Upper lobe of right lung (tissue), 1 donor: ENCODE data around the gene GPR6. TPM values are rescaled to one million over a fixed set of nuclear protein-coding genes. Genes with fewer than 3 reads are reported as not detected.
A peak's percentile ranks its signal among the peaks of the same experiment; 100 is the strongest.

Experiments
- ATAC-seq: fragments of 200-7000 bp; cut with Tn5 transposase; one replicate; pipeline ENCODE4 v1.9.1; 2020; ENCODE audit warnings: mild to moderate bottlenecking, moderate library complexity
- DNase-seq: peaks from one replicate; pipeline ENCODE4 v3.0.0-alpha.2; 2020
- H3K27ac ChIP-seq: fragments of 200-600 bp; one replicate; pipeline ENCODE4 v1.8.0; 2022
- H3K27me3 ChIP-seq: fragments of 200-600 bp; one replicate; pipeline ENCODE4 v1.8.0; 2022; ENCODE audit warnings: mild to moderate bottlenecking
- H3K36me3 ChIP-seq: fragments of 200-600 bp; one replicate; pipeline ENCODE4 v1.8.0; 2022
- H3K4me1 ChIP-seq: fragments of 200-600 bp; one replicate; pipeline ENCODE4 v1.8.0; 2022
- H3K4me3 ChIP-seq: fragments of 200-600 bp; one replicate; pipeline ENCODE4 v1.8.0; 2022; ENCODE audit warnings: mild to moderate bottlenecking
- H3K9me3 ChIP-seq: fragments of 200-600 bp; one replicate; pipeline ENCODE4 v1.8.0; 2022
- CTCF ChIP-seq: fragments of 200-600 bp; IDR thresholded peaks from one replicate; pipeline ENCODE4 v1.8.0; 2022; ENCODE audit warnings: antibody characterized with exemption
- intact Hi-C: fragments of 100-400 bp; cut with DNase I; formaldehyde crosslinking; loops from one replicate; pipeline ENCODE4 v1.11.0; 2022
- total RNA-seq: library from RNA; stranded (reverse); fragmentation: NEBNext Ultra II Directional; extraction: Animal tissue kit (Norgen Biotek cat#: 25700); gene quantifications from one replicate; pipeline ENCODE4 v1.2.1, GENCODE V29; 2021
- donor health status: DM: no; HTN: yes; CAD: no; lungs with severe emphysema.

Gene GPR6
- total RNA-seq, 1 donor from 2014 or later = not detected

GRCh38 chr6:110018486-110018885 lies 40.4 kb downstream of the GPR6 start:
- intact Hi-C loops = no loop called here
- no peak overlapping the region for H3K27ac ChIP-seq
- ATAC-seq (no peak), DNase-seq (no peak)
- no peaks in the 10 kb centered on the region for H3K27me3 ChIP-seq
- H3K9me3 ChIP-seq = no peaks in the 10 kb centered on the region
- no peaks in the 10 kb centered on the region for H3K36me3 ChIP-seq
- no peak overlapping the region for H3K4me3 ChIP-seq
- no peaks in the 10 kb centered on the region for H3K4me1 ChIP-seq
- TF ChIP-seq CTCF = no peak

DNA sequence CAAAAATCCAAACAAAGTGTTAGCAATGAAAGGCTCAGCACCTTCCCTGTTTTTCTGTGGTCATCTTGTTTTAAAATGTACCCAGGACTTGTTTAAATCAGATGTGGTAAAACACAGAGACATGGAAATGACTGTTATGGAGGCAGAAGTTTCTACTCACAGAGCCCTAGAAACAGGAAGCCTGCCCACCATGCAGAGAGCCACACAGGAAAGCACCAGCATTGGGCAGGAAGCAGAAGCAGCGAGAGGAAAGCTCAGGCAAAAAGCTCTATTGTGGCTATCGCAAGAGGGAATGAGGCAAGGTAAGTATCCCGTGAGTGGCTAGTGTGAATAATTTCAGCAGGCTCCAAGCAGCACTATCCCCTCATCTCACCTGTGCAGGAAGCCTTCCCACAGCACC lies 42.8 kb downstream of the GPR6 start:
- Histone ChIP-seq H3K27ac (no peak overlapping the region), H3K27me3 (no peaks in the 10 kb centered on the region), H3K9me3 (no peaks in the 10 kb centered on the region), H3K4me3 (no peak overlapping the region), H3K4me1 (no peaks in the 10 kb centered on the region), H3K36me3 (no peaks in the 10 kb centered on the region)
- intact Hi-C loops = no loop called here
- TF ChIP-seq CTCF = no peak
- DNase-seq (no peak), ATAC-seq (peak; percentile 58)

- Histone ChIP-seq H3K4me3 (no peak overlapping the region), H3K36me3 (no peaks in the 10 kb centered on the region), H3K27ac (no peak overlapping the region), H3K4me1 (no peaks in the 10 kb centered on the region), H3K27me3 (no peaks in the 10 kb centered on the region), H3K9me3 (no peaks in the 10 kb centered on the region)
- DNase-seq (no peak), ATAC-seq (no peak)
- TF ChIP-seq CTCF = no peak
- intact Hi-C loops = no loop called here
These were observed 51.0 kb downstream of the GPR6 start for GRCh38 chr6:110029144-110029543.

Other genes starting within 250 kb of the GPR6 start
- gene WASF1, start 201.4 kb downstream of the GPR6 start, total RNA-seq = 3.6 TPM
- 20.5 TPM for gene CDC40, start 202.1 kb downstream of the GPR6 start, total RNA-seq